HG02610 (cell line): Measurements from ENCODE around the gene HS3ST3B1.

ENCODE experiments used
- ATAC-seq: cut with Tn5 transposase; IDR thresholded peaks from one replicate; pipeline ENCODE4 v1.9.1; 2021; ENCODE audit warnings: mild to moderate bottlenecking, moderate library complexity; ENCODE audit not compliant: unreplicated experiment

Gene HS3ST3B1

DNA sequence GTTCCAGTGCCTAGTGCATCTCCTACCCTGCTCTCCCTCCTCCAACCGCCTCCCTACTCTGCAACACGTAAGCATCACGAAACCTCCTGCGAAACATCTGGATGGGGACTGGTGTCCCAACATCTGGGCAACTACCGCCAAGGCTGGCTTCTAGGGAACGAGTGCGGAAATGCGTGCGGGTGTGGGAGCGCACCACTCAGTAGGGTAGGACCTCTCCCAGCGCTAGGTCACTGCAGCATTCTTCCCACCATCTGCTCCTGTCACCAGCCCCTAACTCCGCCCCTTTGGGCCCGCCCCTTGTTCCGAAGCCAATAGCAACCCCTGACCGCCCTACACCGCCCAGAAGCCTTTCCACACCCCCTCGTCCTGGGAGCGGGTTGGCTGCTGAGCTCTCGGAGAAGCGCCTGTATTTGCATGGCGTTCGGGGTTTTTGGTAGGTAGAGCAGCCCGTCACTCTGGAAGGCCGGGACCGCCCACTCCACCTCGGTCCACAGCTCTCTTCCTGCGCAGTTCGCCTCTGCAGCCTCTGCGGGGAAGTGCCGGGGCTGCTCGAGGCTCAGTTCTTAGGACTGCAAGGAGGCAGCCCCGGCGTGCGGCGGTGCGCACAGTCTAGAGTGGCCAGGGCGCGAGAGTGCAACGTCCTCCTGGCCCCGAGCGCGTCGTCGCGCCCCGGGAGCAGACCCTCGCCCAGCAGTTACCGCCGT, at the start of gene HS3ST3B1:
HS3ST3B1 (plus strand) TSS at position 507 of the 704 bp plus-strand sequence. CDS start 438 bp downstream, outside the sequence.
- peak; percentile 81 for ATAC-seq

DNA sequence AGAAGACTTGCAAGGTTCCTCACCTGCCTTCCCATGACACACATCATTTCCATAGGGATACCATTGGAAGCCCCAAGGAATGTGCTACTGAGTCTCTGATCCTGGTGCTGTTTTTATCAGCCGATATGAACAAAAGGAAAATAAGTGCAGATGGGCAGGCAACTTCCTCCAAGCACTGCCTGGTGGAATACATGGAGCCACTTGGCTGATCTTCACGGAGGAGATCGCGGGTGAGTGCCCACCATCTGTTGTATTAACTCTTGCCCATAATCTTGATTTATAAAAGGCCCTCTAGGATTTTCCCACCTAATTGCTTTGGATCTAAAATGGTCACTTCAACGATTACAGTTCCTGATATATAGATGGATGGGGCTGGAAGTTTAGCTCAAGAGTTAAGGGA, 39.5 kb upstream of the HS3ST3B1 start:
- ATAC-seq = no peak

DNA sequence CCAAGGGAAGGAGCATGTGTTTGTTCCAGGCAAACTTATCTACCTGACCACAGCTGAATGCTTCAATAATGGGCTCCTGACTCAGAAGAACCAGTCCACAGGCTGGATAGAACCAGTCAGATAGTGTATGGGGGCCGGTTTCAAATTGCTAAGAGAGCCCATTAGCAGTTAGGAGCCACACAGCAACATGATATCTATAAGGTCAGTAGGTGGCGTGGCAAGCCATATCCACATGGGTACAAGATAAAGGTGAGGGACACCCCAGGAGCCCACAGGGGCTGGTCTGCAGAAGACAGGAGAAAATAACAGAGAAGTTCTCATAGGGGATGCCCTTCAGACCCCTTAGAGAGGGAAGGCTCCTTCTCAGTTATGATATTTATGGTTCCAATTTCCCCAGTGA, 32.6 kb upstream of the HS3ST3B1 start:
- ATAC-seq = no peak

DNA sequence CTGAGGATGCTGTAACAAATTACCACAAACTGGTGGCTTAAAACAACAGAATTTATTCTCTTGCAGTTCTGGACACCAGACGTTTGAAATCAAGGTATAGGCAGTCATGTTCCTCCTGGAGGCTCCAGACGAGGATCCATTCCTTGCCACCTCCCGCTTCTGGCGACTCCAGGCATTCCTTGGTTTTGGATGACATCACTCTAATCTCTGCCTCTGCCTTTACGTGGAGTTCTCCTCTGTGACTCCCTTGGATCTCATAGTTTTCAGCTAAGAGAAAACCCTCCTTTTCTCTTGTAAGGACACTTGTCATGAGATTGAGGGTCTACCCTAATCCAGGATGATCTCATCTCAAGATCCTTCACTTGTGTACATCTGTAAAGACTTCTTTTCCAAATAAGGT, 31.4 kb upstream of the HS3ST3B1 start:
- ATAC-seq = no peak

DNA sequence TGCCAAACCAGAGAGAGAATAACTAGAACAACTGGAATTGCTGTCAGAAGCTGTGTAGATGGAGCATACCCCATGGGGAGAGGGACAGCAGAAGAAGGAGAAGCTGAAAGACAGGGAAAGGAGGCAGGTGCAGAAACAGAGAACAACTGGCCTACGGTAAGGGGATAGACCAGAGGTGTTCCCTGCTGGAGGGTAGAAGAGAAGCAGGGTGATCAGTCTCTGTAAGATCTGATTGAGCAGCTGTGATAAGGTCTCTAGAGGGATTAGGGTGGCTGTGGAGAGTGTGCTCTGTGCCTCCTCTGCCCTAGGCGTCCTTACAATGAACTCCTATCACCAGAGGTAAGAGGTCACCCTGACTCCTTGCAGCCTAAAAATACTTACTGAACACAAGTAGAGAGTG, 30.4 kb upstream of the HS3ST3B1 start:
- ATAC-seq = no peak

DNA sequence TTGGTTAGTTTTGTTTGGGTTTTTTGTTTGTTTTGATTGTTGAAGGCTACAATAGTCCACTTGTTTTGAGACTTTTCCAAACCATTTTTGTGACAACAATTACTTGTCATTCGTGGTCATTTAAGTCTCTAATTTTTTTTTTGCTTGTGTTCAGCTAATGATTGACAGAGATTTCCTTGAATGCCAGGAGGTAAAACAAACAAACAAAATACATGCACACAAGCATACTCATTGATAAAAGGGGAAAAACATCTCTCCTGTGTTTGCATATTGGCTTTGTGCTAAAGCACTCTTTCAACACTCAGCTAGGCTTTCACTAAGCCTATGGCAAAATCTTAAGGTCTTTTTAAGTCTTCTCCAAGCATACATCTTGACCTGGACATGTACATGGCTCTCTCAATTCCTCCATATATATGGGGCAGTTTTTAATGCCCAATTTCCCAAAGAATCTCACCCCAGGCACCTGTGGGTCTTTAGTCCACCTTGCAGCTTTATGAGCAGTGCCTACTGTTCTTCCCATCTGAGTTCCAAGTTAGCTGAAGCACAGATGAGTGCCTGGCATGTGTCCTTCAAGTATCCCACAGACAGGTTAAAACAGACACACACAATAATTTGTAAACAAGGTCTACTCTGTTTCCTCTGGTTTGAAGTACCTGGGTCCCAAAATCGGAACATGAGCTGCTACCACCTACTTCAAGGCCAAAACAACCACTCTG, 24.2 kb upstream of the HS3ST3B1 start:
- no peak for ATAC-seq

DNA sequence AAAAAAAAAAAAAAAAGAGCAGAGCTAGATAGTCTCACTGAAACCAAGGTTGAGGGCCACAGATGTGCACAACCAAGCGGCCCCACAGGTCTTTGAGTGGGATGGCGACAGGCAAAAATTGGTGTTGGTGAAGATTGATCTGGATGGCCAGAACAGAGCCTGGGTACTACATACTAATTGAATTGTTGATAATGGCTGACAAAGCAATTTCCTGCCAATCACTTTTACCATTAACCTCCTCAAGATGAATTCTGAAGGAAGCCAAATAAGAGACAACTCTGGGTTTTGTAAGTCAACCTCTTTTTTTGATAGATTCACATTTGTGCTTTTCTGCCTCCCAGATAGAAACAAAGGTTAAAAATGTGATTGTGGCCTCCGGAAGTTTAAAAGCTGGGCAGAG, 19.4 kb upstream of the HS3ST3B1 start:
- ATAC-seq = no peak

DNA sequence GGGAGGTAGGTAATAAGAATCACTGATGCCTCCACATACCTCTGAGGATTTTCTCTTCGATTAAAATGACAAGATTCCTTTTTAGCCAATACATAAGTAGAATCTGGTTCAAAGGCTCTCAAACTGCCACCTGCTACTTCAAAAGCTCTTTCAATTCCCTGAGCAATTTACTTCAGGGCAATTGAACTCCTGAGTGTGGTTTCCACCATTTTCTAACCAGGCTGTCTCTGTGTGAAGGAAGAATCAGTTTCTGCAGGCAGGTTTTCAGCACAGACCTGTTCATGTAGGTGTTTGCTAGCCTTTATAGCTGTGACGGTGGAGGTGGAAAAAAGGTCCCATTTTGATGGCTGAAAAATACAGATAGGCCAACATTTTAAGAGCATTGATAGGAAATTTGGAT, 18.2 kb upstream of the HS3ST3B1 start:
- no peak for ATAC-seq

DNA sequence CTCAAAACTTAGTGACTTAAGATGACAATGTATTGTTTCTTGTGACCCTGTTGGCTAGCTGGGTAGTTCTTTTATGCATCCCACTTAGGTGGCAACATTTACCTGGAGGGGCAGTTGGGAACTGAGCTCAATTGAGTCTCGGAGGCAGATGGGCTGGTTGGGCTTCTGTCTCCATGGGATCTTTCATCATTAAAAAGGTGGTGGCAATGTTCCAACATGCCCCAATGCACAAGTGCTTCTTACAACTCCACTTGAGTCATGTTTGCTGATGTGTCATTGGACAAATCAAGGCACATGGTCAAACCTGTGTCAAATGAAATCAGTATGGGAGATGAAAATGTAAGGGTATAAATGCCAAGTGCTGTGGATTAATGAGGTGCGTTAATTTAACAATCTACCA, 11.7 kb upstream of the HS3ST3B1 start:
- no peak for ATAC-seq

DNA sequence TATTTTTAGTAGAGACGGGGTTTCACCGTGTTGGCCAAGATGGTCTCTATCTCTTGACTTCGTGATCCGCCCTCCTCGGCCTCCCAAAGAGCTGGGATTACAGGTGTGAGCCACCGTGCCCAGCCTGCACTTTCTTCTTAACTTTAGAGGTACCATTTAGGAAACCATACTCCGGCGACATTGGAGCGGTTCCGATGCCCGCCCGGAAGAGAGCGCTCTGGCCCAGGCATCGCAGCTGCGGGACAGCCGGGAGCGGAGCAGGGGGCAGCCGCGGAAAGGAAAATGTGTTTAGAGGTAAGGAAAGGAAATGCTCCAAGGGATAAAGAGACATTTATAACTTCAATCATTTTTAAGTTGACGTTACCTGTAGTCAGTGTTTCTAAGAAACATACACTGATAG, 6.0 kb upstream of the HS3ST3B1 start:
- no peak for ATAC-seq

DNA sequence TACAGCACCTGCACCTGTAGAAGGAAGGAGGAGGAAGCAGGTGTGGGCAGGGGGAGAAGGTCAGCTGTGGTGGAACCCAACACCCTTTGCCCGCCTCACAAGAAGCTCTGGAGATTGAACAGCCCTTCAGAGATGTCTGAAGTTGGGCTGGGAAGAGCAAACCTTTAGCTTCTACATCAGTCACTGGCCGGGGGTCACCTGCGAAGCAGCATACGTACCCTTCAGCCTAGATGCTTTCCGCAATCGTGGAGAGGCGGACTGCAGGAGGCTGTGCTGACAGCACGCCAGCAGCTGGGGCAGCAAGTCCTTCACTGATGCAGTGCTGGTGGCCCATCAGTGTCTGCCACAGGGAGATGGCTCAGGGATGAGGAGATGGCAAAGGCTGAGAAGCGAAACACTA, 5.2 kb upstream of the HS3ST3B1 start:
- ATAC-seq = no peak

DNA sequence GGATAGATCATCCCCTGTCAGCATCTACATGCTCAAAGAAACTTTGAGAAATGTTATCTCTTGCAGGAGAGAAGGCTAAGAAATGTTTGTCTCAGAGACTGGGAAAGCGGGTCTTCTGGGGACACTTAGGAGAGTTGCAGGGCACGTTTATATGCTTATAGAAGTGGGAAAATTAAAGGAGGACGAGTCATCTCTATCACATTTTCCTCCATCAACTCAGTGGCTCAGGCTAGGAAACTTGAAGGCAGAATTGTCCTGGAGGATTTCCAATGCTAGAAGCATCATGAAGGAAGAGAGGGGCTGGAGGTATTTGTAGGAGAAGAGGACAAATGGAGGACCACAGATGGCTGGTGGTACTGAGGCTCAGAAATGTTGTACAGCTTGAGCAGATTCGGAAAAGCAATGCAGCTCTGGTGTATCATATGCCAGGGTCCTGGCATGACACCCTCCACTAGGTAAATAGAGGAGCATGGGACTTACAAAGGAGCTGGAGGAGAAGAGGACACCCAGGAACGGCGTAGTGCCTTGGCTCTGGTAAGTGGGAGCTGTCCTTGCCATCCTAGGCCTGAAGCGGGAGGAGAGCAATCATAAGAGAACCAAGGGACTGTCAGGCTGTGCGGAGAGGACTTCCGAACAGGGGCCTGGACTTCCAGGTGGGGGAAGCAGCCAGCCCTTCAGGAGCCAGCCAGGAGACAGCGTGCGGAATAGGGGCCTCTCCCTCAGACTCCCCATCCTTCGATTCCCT, 4.5 kb upstream of the HS3ST3B1 start:
- ATAC-seq = no peak

DNA sequence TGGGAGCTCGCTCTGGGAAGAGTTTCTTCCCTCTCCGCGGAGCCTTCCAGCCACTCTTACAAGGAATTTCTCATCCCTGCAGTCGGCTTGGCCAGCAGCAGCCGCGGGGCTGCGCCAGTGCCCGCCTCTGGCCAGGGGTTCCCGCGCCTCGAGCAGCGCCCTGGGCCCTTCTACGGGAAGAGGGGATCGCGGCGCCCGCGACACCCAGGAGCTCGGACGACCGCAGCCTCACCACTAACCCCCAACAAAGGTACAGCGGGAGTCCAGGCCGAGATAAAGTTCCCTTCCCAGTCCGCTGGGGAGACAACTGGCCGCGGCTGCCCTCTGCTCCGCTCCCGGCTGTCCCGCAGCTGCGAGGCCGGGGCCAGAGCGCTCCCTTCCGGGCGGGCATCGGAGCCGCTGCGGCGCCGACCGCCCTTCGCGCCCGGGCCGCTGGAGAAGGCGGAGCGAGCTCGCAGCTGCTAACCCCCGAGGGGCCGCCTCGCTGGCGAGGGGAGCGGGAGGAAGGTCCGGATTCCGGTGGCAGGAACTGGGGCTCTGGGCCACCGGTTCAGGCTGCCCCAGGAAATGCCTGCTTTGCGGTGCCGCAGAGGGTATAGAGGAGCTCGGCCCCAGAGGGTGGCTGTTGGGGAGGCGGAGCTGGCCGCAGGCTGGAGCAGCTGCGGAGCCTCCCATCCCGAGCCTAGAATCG, 3.6 kb upstream of the HS3ST3B1 start:
- ATAC-seq = no peak

DNA sequence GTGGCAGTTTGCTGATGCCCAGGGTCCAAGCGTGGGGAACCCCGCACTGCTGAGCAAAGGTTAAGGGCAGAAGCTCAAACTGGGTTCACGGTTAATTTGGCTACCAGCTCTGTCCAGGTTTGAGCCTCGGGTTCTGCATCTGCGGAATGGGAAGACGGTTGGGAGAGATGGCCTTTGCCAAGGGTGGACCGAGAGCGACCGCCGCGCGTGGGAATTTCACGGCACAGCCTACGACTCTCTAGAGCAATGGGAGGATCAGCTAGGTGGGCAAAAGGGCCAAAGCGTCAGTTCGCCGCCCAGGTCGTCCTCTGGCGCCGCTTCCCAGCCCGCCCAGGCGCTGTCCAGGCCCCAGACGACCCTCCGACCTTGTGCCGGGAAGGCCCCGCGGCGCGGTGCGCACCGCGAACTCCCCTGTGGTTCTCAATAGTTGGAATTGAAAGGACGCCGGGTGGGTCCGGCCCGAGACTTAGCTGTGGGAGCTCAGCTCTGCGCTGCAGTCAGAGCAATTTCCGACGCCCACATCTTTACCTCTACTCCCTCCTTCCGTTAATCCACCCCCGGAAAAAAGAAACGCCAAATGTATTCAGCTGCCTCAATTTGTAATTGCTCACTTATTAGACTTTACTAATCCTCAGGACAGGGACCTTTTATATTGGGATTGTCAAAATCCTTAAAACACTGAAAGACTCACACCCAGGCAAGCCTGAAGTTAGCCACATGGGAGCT, 2.5 kb upstream of the HS3ST3B1 start:
- ATAC-seq = no peak

DNA sequence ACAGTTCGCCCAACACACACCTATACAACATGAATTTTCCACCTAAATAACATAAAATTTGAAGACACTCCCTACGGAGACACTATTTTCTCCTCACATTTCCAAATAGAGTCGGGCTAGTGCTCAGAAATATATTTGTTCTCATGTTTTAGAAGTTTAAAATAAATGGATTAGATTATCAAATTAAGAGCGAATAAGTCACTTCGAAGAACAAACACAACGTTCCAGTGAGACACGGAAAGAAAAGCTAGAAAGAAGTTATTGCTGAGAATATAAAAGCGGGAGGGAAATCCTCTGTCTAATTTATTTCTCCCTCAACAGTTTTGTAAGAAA, 2.0 kb upstream of the HS3ST3B1 start:
- no peak for ATAC-seq

DNA sequence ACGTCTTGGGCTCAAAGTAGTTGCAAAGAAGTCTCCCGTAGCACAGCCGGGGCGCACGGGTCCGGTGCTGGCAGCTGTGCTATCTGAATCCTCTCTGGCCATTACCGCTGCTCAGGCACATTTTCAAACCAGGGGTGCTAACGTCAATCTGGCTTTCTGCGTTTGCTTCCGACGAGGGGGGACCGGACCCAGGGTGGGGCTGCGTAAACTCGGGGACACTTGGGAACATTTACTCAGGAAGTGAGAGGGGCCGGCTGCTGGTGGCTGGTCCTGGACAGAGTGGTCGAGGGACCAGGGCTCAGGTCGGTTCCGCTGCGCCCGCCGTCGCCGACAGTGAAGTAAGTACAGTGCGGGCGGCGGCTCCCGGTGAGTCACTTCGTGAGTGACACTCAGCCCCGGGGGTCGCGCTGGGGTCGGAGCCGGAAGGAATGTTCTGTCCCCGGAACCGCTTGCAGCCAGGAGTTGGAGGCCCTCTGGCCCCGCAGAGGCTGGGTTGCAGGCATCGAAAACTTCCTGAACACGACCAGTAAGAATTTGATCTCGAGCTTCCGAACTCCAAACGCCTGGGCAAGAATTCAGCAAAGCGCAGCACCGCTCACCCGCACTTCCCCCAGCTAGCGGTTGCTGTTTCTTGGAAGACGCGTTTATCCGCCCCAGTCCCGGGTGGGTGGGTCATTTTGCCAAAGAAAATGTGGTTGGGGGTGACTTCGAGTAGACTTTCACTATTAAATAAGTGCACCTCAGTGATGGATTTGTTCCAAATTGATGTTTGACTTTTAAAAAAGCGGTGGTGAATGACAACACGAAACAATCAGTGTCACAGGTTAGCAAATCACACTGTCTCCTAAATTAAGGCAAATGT, 1.4 kb upstream of the HS3ST3B1 start:
- no peak for ATAC-seq

DNA sequence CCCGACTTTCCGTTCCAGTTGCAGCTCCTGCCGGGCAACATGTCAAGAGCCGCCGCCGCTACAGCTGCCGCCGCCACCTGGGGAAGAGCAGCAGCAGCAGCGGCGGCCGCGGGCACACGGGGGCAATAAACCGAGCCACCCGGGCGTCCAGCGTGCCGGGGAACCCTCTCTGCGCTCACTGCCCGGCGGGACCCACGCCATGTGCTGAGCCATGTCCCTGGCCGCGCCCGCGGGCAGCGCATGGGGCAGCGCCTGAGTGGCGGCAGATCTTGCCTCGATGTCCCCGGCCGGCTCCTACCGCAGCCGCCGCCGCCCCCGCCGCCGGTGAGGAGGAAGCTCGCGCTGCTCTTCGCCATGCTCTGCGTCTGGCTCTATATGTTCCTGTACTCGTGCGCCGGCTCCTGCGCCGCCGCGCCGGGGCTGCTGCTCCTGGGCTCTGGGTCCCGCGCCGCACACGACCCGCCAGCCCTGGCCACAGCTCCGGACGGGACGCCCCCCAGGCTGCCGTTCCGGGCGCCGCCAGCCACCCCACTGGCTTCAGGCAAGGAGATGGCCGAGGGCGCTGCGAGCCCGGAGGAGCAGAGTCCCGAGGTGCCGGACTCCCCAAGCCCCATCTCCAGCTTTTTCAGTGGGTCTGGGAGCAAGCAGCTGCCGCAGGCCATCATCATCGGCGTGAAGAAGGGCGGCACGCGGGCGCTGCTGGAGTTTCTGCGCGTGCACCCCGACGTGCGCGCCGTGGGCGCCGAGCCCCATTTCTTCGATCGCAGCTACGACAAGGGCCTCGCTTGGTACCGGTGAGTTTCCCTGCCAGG, 604 bp downstream of the HS3ST3B1 start:
- ATAC-seq = no peak

DNA sequence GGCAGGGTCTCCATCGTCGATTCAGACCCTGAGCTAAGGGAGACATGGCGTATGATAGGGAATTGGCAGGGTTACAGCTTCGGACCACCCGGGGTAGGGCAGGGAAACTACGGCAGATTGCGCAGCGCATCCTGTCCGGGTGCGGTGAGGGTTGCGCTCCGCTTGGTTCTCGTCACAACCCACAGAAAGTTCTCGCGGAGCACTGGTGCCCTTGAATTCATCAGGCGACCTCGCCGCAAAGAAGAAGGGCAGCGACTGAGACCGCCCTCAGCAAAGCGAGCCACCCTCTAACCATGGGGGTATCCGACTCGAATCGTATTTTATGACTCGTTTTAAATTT, 1.2 kb downstream of the HS3ST3B1 start:
- peak; percentile 17 for ATAC-seq

DNA sequence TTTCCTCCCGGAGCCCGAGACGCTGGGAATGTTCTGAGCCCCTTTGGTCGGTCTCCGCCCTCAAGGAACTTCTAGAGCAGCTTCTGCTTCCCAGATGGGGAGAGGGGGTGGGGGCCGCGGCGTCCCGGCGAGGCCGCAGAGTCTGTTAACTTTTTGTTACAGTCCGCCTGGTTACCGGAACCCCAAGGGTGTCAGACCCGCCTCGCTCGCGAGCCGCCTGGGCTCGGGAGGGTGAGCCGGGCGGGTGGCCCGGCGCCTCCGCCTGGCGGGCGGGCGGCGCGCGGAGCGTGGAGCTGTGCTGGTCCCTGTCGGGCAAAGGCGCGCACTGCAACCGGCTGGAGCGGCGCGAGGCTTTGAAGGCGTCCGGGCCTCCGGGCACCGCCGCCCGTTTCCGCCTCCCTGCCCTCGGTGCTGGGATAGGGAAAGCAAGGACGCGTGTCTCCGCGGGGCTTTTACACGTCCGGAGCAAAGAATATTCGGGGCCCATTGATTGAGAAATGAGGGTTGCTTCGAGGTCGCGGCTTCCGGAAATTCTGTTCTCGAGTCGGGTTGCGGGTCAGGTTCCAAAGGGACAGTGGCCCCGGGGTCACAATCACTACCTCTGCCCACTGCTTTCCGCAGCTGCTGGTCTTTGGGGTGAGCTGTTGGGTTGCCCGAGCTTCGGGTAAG, 1.7 kb downstream of the HS3ST3B1 start:
- peak; percentile 78 for ATAC-seq
